GM12872 (cell line): ENCODE measurements around the gene CDH4.

Source experiments
- CTCF ChIP-seq: IDR thresholded peaks from 3 replicates; pipeline ENCODE4 v1.5.1; 2011; ENCODE audit warnings: low read depth, mild to moderate bottlenecking, low read length, moderate library complexity; ENCODE audit not compliant: insufficient read depth

CDH4 gene

GRCh38 chr20:61957961-61958715 is 706.1 kb downstream of the CDH4 start:
- TF ChIP-seq CTCF, result no peak

GRCh38 chr20:61958773-61959700 is 707.0 kb downstream of the CDH4 start:
- TF ChIP-seq CTCF, result no peak

- no peak for TF ChIP-seq CTCF
Observed at GRCh38 chr20:61960836-61961235, 708.8 kb downstream of the CDH4 start.

GRCh38 chr20:61963149-61963548 is 711.1 kb downstream of the CDH4 start:
- no peak for TF ChIP-seq CTCF

- no peak for TF ChIP-seq CTCF
Observed at GRCh38 chr20:61963885-61964674, 712.0 kb downstream of the CDH4 start.

- TF ChIP-seq CTCF, result no peak
Observed at GRCh38 chr20:61964675-61965605, 712.9 kb downstream of the CDH4 start.
